HG02642 (cell line): ENCODE data around the gene NDUFB1.

Experiments used
- ATAC-seq: cut with Tn5 transposase; IDR thresholded peaks from one replicate; pipeline ENCODE4 v1.9.1; 2021; ENCODE audit warnings: mild to moderate bottlenecking; ENCODE audit not compliant: unreplicated experiment, poor library complexity

The NDUFB1 gene

GRCh38 chr14:92121670-92122350, at the start of gene NDUFB1, which contains the start of gene CPSF2:
NDUFB1 (minus strand) TSS chr14:92121706; CDS start chr14:92117637, 4,069 bp downstream.
CPSF2 (plus strand) TSS chr14:92121969; CDS start chr14:92130985, 9,016 bp downstream.
- ATAC-seq: peak; percentile 89

- no peak for ATAC-seq
These were observed 43.5 kb upstream of the NDUFB1 start for GRCh38 chr14:92164958-92165357.

GRCh38 chr14:92161521-92161920, 40.0 kb upstream of the NDUFB1 start:
- ATAC-seq: no peak

GRCh38 chr14:92160619-92161018, 39.1 kb upstream of the NDUFB1 start:
- ATAC-seq: no peak

GRCh38 chr14:92154283-92154942, 32.9 kb upstream of the NDUFB1 start:
- ATAC-seq: no peak

- no peak for ATAC-seq
These were observed 32.1 kb upstream of the NDUFB1 start for GRCh38 chr14:92153581-92153980.

GRCh38 chr14:92144708-92145107, 23.2 kb upstream of the NDUFB1 start:
- ATAC-seq: no peak

GRCh38 chr14:92143962-92144361, 22.5 kb upstream of the NDUFB1 start:
- ATAC-seq: no peak

- no peak for ATAC-seq
These were observed 21.8 kb upstream of the NDUFB1 start for GRCh38 chr14:92143309-92143708.

- no peak for ATAC-seq
These were observed 13.8 kb upstream of the NDUFB1 start for GRCh38 chr14:92135269-92135668.

GRCh38 chr14:92134456-92134855, 12.9 kb upstream of the NDUFB1 start:
- no peak for ATAC-seq

- ATAC-seq: no peak
These were observed 1.3 kb upstream of the NDUFB1 start for GRCh38 chr14:92122761-92123160.

GRCh38 chr14:92122351-92122677, 808 bp upstream of the NDUFB1 start:
- ATAC-seq: peak; percentile 14

- peak; percentile 20 for ATAC-seq
These were observed 268 bp downstream of the NDUFB1 start for GRCh38 chr14:92121207-92121669.

GRCh38 chr14:92109490-92109889, 12.0 kb downstream of the NDUFB1 start:
- no peak for ATAC-seq

GRCh38 chr14:92108345-92109254, 12.9 kb downstream of the NDUFB1 start:
- no peak for ATAC-seq

GRCh38 chr14:92106143-92106926, 15.2 kb downstream of the NDUFB1 start, which contains the start of gene ATXN3:
ATXN3 (minus strand) TSS chr14:92106582; CDS start chr14:92106552, 30 bp downstream.
- peak; percentile 90 for ATAC-seq

GRCh38 chr14:92105893-92106142, 15.7 kb downstream of the NDUFB1 start:
- peak; percentile 14 for ATAC-seq

GRCh38 chr14:92105073-92105892, 16.2 kb downstream of the NDUFB1 start:
- no peak for ATAC-seq
